ENCODE results near the gene PLXNB3.

DNA sequence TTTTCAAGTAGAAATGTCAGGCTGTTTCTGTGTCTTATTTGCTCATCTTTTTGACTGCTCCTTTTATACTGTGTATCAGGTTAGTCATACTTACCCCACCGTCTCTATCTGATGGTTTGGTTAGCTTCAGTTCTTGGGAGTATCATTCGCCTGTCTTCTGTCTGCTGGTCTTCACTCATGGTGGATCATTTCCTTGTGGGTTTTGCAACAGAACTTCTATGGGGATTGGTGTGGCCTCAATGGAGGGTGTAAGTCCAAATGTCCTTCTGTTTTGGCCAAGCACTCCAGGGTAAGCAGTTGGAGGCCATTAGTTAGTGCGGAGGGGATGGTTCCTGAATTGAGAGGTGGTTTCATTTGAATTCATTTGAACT is 32.2 kb upstream of the PLXNB3 start:
- TF ChIP-seq, protein P1, sequence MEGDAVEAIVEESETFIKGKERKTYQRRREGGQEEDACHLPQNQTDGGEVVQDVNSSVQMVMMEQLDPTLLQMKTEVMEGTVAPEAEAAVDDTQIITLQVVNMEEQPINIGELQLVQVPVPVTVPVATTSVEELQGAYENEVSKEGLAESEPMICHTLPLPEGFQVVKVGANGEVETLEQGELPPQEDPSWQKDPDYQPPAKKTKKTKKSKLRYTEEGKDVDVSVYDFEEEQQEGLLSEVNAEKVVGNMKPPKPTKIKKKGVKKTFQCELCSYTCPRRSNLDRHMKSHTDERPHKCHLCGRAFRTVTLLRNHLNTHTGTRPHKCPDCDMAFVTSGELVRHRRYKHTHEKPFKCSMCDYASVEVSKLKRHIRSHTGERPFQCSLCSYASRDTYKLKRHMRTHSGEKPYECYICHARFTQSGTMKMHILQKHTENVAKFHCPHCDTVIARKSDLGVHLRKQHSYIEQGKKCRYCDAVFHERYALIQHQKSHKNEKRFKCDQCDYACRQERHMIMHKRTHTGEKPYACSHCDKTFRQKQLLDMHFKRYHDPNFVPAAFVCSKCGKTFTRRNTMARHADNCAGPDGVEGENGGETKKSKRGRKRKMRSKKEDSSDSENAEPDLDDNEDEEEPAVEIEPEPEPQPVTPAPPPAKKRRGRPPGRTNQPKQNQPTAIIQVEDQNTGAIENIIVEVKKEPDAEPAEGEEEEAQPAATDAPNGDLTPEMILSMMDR (IDR thresholded peaks at IDR 0.05; ENCODE audit: insufficient read depth, low read length, poor library complexity, severe bottlenecking), result no peak
- no peak for TF ChIP-seq EZH2phosphoT487 (conservative IDR thresholded peaks at IDR 0.05; ENCODE audit: low read length)
